Upper lobe of left lung (tissue), 6 donors: ENCODE results near the gene RSBN1L. TPM values are rescaled to one million over a fixed set of nuclear protein-coding genes. Genes with fewer than 3 reads are reported as not detected.
A peak's percentile ranks its signal among the peaks of the same experiment; 100 is the strongest.

ENCODE experiments used
- ATAC-seq, 2 donors: fragments of 200-7000 bp; cut with Tn5 transposase; one replicate each; pipeline ENCODE4 v1.9.1; 2022; ENCODE audit warnings: mild to moderate bottlenecking in 2 of 2, moderate library complexity in 2 of 2; ENCODE audit not compliant: low FRiP score in 2 of 2
- DNase-seq, 2 donors: peaks; one replicate each; pipeline ENCODE4 v3.0.0-alpha.2; 2019 to 2020
- H3K27ac ChIP-seq, 4 donors: fragments of 200-600 bp; sonication (generic); one replicate each; pipeline ENCODE4 v1.5.1; 2016 to 2019
- H3K27me3 ChIP-seq, 4 donors: fragments of 200-600 bp; sonication (generic); one replicate each; pipeline ENCODE4 v1.5.1; 2017 to 2019
- H3K36me3 ChIP-seq, 4 donors: fragments of 200-600 bp; sonication (generic); one replicate each; pipeline ENCODE4 v1.5.1; 2016 to 2019
- H3K4me1 ChIP-seq, 4 donors: fragments of 200-600 bp; sonication (generic); one replicate each; pipeline ENCODE4 v1.5.1; 2018 to 2019
- H3K4me3 ChIP-seq, 4 donors: fragments of 200-600 bp; sonication (generic); one replicate each; pipeline ENCODE4 v1.5.1; 2017 to 2019; ENCODE audit warnings: mild to moderate bottlenecking in 2 of 4, moderate library complexity in 1 of 4
- H3K9me3 ChIP-seq, 4 donors: fragments of 200-600 bp; sonication (generic); one replicate each; pipeline ENCODE4 v1.5.1; 2018 to 2019
- CTCF ChIP-seq, 6 experiments: fragments of 450-650 bp in 4 of 6; fragments of 200-600 bp in 2 of 6; sonication (generic) in 2 of 6; IDR thresholded peaks; one replicate each; pipeline ENCODE4 v1.5.1; 2016 to 2019; ENCODE audit warnings: antibody characterized with exemption in 6 of 6
- EP300 ChIP-seq, 4 donors: sonication (generic); formaldehyde crosslinking; IDR thresholded peaks; one replicate each; pipeline ENCODE4 v1.5.1; 2017; ENCODE audit warnings: antibody characterized with exemption in 4 of 4, control low read depth in 2 of 4
- POLR2A ChIP-seq, 4 donors: fragments of 450-650 bp; IDR thresholded peaks; one replicate each; pipeline ENCODE4 v1.5.1; 2016 to 2017; ENCODE audit warnings: antibody characterized with exemption in 4 of 4, mild to moderate bottlenecking in 2 of 4
- POLR2AphosphoS5 ChIP-seq, 2 donors: sonication (generic); formaldehyde crosslinking; IDR thresholded peaks; one replicate each; pipeline ENCODE4 v1.5.1; 2017; ENCODE audit warnings: antibody characterized with exemption in 2 of 2
- WGBS, 2 donors: methylation state at CpG; one replicate each; pipeline ENCODE4 v1.1.5; 2017 to 2018; 5-methylcytosine and 5-hydroxymethylcytosine counted together
- total RNA-seq, 6 donors: library from RNA; depleted of rRNA in 4 of 6; stranded (reverse); fragments of >200 nt in 4 of 6; gene quantifications; one replicate each; pipeline versions ENCODE4 v1.1.0 to v1.2.1, GENCODE V29; 2016 to 2021
- donor health status: DM: no; HTN: no; CAD: no; lungs with moderate emphysema.
- donor health status: DM: no; HTN: yes; CAD: no; lungs with severe emphysema.

The RSBN1L gene
- total RNA-seq, 6 donors from 2014 or later = 15.1 to 43.7 (median 20.5) TPM

DNA sequence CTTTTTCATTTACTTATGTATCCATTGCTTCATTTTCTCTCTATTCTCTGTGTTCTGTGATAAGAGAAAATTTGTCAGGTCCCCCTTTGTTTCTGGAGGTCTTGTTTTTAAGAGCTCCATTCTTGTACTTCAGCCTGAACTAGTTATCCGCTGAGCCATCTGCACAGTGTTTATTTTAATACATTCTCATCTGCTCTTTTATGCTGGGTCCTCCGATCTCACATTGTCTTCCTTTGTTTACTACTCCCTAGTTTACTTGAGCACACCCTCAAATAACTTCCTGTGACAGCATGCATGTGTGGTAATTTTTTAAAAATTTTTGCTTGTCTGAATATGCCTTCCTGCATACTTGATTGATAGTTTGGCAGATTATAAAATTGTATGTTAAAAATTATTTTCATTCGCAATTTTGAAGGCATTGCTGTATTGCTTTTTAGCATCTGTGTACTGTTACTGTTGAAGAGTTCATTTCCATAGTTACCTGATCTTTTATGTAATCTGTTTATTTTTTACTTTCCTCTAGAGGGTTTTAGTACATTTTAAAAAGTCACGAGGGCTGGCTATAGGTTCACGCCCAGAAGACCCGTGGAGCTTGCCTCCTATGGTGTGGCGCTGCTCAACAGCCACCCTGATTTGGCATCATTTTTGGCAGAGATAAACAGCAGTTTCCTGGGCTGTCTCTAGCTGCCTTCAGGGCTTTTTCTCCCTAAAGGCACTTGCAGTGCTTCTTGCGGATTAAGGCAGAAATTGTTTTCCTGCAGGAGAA lies 31.9 kb downstream of the RSBN1L start:
- 25 to 31% methylated on average over 8 of the region's 8 CpGs for WGBS, 2 donors
- H3K27me3 ChIP-seq = no peaks in the 10 kb centered on the region
- H3K27ac ChIP-seq = peak overlapping the region in 3 of 4 donors; percentile 54 to 66 (median 59)
- no peaks in the 10 kb centered on the region for H3K9me3 ChIP-seq
- H3K36me3 ChIP-seq = no peaks in the 10 kb centered on the region
- DNase-seq = no peak
- H3K4me1 ChIP-seq = peaks cover 25 to 68% (median 31%) of the 10 kb centered on the region in 4 donors
- H3K4me3 ChIP-seq = peak overlapping the region in 1 of 4 donors; percentile 17
- ATAC-seq = peak in 1 of 2 donors; percentile 60
- peak in 2 of 4 donors; percentile 13 to 60 for TF ChIP-seq EP300 (IDR thresholded peaks at IDR 0.05)
- no peak for TF ChIP-seq CTCF (IDR thresholded peaks at IDR 0.05)

DNA sequence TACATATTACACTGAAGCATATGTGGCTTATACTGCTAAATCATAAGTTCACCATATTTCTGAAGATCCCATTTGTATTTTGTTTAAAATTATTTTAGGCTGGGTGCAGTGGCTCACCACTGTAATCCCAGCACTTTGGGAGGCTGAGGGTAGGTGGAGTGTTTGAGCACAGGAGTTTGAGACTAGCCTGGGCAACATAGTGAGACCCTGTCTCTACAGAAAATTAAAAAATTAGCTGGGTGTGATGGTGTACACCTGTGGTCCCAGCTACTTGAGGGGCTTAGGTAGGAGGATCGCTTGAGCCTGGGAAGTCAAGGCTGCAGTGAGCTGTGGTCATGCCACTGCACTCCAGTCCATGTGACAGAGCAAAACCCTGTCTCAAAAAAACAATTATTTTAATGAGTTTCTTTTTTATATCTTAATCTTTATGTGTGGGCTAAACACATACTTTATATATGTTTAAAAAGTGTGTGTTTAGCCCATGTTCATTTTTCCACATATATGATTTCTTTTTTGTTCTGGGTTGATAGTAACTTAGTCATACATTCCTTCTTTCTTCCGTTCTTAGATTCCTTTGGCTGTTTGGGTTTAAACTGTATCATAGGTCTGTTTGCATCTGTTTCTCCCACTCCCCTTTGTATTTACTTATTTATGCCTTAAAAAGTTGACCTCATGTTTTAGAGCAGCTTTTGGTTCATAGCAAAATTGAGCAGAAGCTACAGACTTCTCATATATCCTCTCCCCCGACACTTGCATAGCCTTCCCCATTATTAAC lies 33.5 kb downstream of the RSBN1L start:
- no peaks in the 10 kb centered on the region for H3K36me3 ChIP-seq
- H3K27ac ChIP-seq = peak overlapping the region in 1 of 4 donors; percentile 54
- ATAC-seq (no peak), DNase-seq (no peak)
- no peaks in the 10 kb centered on the region for H3K9me3 ChIP-seq
- WGBS, 2 donors = 94% methylated on average over 3 of the region's 3 CpGs
- H3K4me1 ChIP-seq = peaks cover 34 to 69% (median 39%) of the 10 kb centered on the region in 4 donors
- H3K4me3 ChIP-seq = no peak overlapping the region
- TF ChIP-seq EP300 (IDR thresholded peaks at IDR 0.05) = no peak
- TF ChIP-seq POLR2AphosphoS5 (IDR thresholded peaks at IDR 0.05) = no peak
- H3K27me3 ChIP-seq = no peaks in the 10 kb centered on the region

DNA sequence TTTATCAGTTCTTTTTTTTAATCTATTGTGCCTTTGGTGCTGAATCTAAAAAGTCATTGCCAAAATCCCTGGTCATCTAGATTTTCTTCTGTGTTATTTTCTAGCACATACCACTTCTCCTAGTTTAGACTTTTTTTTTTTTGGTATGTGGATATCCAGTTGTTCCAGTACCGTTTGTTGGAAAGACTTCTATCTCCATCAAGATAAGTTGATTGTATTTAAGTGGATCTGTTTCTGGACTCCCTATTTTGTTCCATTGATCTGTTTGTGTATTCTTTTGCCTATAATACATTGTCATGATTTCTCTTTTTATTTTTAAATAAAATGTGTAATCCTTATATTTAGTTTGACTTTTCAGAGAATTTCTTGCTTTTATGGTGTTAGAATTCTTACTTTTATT lies 35.5 kb downstream of the RSBN1L start:
- H3K4me3 ChIP-seq = no peak overlapping the region
- H3K27ac ChIP-seq = no peak overlapping the region
- no peaks in the 10 kb centered on the region for H3K27me3 ChIP-seq
- no peak for TF ChIP-seq CTCF (IDR thresholded peaks at IDR 0.05)
- TF ChIP-seq EP300 (IDR thresholded peaks at IDR 0.05) = no peak
- no peak for TF ChIP-seq POLR2AphosphoS5 (IDR thresholded peaks at IDR 0.05)
- TF ChIP-seq POLR2A (IDR thresholded peaks at IDR 0.05) = no peak
- H3K9me3 ChIP-seq = no peaks in the 10 kb centered on the region
- peaks cover 36 to 74% (median 39%) of the 10 kb centered on the region in 4 donors for H3K4me1 ChIP-seq
- ATAC-seq = no peak
- H3K36me3 ChIP-seq = no peaks in the 10 kb centered on the region
- WGBS, 2 donors = 42 to 56% methylated on average over 1 of the region's 1 CpG
- no peak for DNase-seq

GRCh38 chr7:77734659-77735421 lies 38.6 kb downstream of the RSBN1L start:
- H3K4me3 ChIP-seq = no peak overlapping the region
- no peaks in the 10 kb centered on the region for H3K27me3 ChIP-seq
- no peak overlapping the region for H3K27ac ChIP-seq
- peaks cover 0 to 18% (median 0%) of the 10 kb centered on the region in 4 donors for H3K36me3 ChIP-seq
- ATAC-seq = no peak
- WGBS, 2 donors = 75 to 76% methylated on average over 9 of the region's 9 CpGs
- TF ChIP-seq EP300 (IDR thresholded peaks at IDR 0.05) = no peak
- H3K9me3 ChIP-seq = no peaks in the 10 kb centered on the region
- no peak for DNase-seq
- H3K4me1 ChIP-seq = peaks cover 7 to 43% (median 12%) of the 10 kb centered on the region in 4 donors

- WGBS, 2 donors = 64 to 83% methylated on average over 1 of the region's 1 CpG
- Histone ChIP-seq H3K27me3 (no peaks in the 10 kb centered on the region), H3K4me1 (peaks cover 5 to 41% (median 12%) of the 10 kb centered on the region in 4 donors), H3K27ac (no peak overlapping the region), H3K4me3 (no peak overlapping the region), H3K9me3 (no peaks in the 10 kb centered on the region), H3K36me3 (peaks cover 0 to 18% (median 0%) of the 10 kb centered on the region in 4 donors)
- ATAC-seq (no peak), DNase-seq (no peak)
- TF ChIP-seq POLR2A (IDR thresholded peaks at IDR 0.05) (no peak), POLR2AphosphoS5 (IDR thresholded peaks at IDR 0.05) (no peak), CTCF (IDR thresholded peaks at IDR 0.05) (no peak), EP300 (IDR thresholded peaks at IDR 0.05) (no peak)
Observed at GRCh38 chr7:77735457-77735856, 39.2 kb downstream of the RSBN1L start.
